ENCODE measurements around the gene COL6A3. TPM values are rescaled to one million over a fixed set of nuclear protein-coding genes. Genes with fewer than 3 reads are reported as not detected.

COL6A3 gene
- total RNA-seq, 1 experiment from 2014 or later: 1.2 TPM

DNA sequence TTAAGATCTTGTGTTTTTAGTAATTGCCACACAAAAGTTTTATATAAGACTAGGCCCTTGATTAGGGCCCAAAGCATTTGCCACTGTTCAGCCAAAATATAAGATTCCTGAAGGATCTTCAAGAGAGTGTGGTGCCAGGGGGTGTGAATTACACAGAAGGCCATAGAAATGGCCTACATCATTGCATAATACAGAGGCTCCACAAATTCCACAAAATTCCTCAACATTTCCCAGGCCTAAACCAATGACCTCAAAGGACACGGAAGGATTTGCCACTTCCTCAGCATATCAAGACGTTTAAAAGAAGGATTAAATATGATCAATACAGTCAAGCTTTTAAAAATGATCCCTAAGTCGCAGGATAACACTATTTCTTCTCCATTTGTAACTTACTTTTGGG is 24.1 kb downstream of the COL6A3 start:
- no peak overlapping the region for H3K9ac ChIP-seq (ENCODE audit: low read length)
- H3K9me2 ChIP-seq (ENCODE audit: insufficient read depth): no peaks in the 10 kb centered on the region
- H3K79me2 ChIP-seq (ENCODE audit: insufficient read depth, low read length): no peaks in the 10 kb centered on the region
- BruUV-seq (replicated peaks): no TSS peak
- H3K4me3 ChIP-seq (replicated peaks in 1 of 2; ENCODE audit: low read depth in 1 of 2, low read length in 2 of 2): no peak overlapping the region
- TF ChIP-seq EGR1 (IDR thresholded peaks at IDR 0.05; ENCODE audit: low read depth) (no peak), SP1 (IDR thresholded peaks at IDR 0.05; ENCODE audit: low read depth) (no peak), ZNF274 (IDR thresholded peaks at IDR 0.05; ENCODE audit: low read depth, low read length) (no peak), TCF7L2 (IDR thresholded peaks at IDR 0.05; ENCODE audit: borderline replicate concordance, extremely low read depth, insufficient read depth, insufficient read length) (no peak), SRF (IDR thresholded peaks at IDR 0.05; ENCODE audit: low read depth) (no peak), CBX3 (IDR thresholded peaks at IDR 0.05; ENCODE audit: low read depth) (no peak), JUND (IDR thresholded peaks at IDR 0.05) (no peak), FOSL1 (IDR thresholded peaks at IDR 0.05; ENCODE audit: low read depth) (no peak), EZH2 (IDR thresholded peaks at IDR 0.05) (no peak), ZFX (IDR thresholded peaks at IDR 0.05) (no peak)
- TF ChIP-seq, protein P1, sequence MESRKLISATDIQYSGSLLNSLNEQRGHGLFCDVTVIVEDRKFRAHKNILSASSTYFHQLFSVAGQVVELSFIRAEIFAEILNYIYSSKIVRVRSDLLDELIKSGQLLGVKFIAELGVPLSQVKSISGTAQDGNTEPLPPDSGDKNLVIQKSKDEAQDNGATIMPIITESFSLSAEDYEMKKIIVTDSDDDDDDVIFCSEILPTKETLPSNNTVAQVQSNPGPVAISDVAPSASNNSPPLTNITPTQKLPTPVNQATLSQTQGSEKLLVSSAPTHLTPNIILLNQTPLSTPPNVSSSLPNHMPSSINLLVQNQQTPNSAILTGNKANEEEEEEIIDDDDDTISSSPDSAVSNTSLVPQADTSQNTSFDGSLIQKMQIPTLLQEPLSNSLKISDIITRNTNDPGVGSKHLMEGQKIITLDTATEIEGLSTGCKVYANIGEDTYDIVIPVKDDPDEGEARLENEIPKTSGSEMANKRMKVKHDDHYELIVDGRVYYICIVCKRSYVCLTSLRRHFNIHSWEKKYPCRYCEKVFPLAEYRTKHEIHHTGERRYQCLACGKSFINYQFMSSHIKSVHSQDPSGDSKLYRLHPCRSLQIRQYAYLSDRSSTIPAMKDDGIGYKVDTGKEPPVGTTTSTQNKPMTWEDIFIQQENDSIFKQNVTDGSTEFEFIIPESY (IDR thresholded peaks at IDR 0.05; ENCODE audit: extremely low read depth, insufficient replicate concordance, low read length): no peak
- POLR2A ChIA-PET: no interaction called here
- RAD21 ChIA-PET (ENCODE audit: low non-redundant PET in 1 of 2, low total read pairs in 2 of 2, uncharacterized antibody in 2 of 2, unreplicated experiment in 2 of 2): no interaction called here
- no peaks in the 10 kb centered on the region for H3K36me3 ChIP-seq (ENCODE audit: control insufficient read depth in 1 of 2, insufficient read depth in 2 of 2, low read length in 2 of 2)
- H3K9me3 ChIP-seq (ENCODE audit: control insufficient read depth in 1 of 2, insufficient read depth in 1 of 2, low read depth in 1 of 2, low read length in 2 of 2): no peaks in the 10 kb centered on the region
- peaks cover 83% of the 10 kb centered on the region for H3K27me3 ChIP-seq (ENCODE audit: insufficient read depth, low read length)
- CTCF ChIA-PET: no interaction called here
- no peaks in the 10 kb centered on the region for H3K4me1 ChIP-seq (ENCODE audit: control insufficient read depth in 1 of 2, insufficient read depth in 2 of 2, low read length in 2 of 2)
- no peak overlapping the region for H3K27ac ChIP-seq (ENCODE audit: low read depth, low read length)
- H4K20me1 ChIP-seq (ENCODE audit: insufficient read depth): no peaks in the 10 kb centered on the region
- no peak for ATAC-seq
- no peak overlapping the region for H3K4me2 ChIP-seq (ENCODE audit: low read length)
- no peak overlapping the region for H2AFZ ChIP-seq (ENCODE audit: low read depth, low read length, poor library complexity, severe bottlenecking)
- intact Hi-C loops (cut with micrococcal nuclease): no loop called here
- DNase-seq (ENCODE audit: low read depth, low spot score): no peak
